ENCODE data around the gene PRUNE2.

DNA sequence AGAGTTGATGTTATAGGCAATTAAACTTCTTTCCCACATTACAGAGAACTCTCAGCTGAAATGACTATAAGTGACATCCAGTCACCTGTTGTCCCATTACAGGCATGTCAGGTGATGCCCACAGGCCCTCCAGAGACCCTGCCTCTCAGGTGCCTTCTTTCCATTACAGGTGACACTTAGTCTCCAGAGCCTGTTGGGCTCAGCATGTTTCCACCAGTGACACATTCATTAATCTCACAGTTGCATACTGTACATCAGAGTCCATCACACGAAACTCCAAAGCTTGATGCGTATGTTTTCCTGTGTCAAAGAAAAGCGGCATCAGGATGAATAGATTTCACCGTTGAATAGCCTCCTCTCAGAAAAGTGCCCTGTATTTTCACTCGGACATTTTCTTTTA lies 14.6 kb downstream of the PRUNE2 start:
- TF ChIP-seq ATF1 (CRISPR knock-in tag; IDR thresholded peaks at IDR 0.05), result no peak
- TF ChIP-seq, protein P1, sequence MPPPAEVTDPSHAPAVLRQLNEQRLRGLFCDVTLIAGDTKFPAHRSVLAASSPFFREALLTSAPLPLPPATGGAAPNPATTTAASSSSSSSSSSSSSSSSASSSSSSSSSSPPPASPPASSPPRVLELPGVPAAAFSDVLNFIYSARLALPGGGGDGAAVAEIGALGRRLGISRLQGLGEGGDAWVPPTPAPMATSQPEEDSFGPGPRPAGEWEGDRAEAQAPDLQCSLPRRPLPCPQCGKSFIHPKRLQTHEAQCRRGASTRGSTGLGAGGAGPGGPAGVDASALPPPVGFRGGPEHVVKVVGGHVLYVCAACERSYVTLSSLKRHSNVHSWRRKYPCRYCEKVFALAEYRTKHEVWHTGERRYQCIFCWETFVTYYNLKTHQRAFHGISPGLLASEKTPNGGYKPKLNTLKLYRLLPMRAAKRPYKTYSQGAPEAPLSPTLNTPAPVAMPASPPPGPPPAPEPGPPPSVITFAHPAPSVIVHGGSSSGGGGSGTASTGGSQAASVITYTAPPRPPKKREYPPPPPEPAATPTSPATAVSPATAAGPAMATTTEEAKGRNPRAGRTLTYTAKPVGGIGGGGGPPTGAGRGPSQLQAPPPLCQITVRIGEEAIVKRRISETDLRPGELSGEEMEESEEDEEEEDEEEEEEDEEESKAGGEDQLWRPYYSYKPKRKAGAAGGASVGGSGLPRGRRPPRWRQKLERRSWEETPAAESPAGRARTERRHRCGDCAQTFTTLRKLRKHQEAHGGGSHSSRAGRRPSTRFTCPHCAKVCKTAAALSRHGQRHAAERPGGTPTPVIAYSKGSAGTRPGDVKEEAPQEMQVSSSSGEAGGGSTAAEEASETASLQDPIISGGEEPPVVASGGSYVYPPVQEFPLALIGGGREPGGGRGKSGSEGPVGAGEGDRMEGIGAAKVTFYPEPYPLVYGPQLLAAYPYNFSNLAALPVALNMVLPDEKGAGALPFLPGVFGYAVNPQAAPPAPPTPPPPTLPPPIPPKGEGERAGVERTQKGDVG (CRISPR knock-in tag; IDR thresholded peaks at IDR 0.05; ENCODE audit: borderline replicate concordance), result no peak
- TF ChIP-seq ZNF615 (CRISPR knock-in tag; IDR thresholded peaks at IDR 0.05; ENCODE audit: borderline replicate concordance), result no peak
- TF ChIP-seq PTBP1 (IDR thresholded peaks at IDR 0.05; ENCODE audit: low read depth, low read length, poor library complexity, severe bottlenecking), result no peak
- no peak for TF ChIP-seq SP2 (CRISPR knock-in tag; IDR thresholded peaks at IDR 0.05)
- no peak for TF ChIP-seq SNAPC5 (CRISPR knock-in tag; IDR thresholded peaks at IDR 0.05; ENCODE audit: borderline replicate concordance)
- TF ChIP-seq ZNF446 (CRISPR knock-in tag; IDR thresholded peaks at IDR 0.05), result no peak
- no peak for TF ChIP-seq CTCF (CRISPR knock-in tag; IDR thresholded peaks at IDR 0.05)
- no peak for TF ChIP-seq ZNF547 (CRISPR knock-in tag; IDR thresholded peaks at IDR 0.05)
- TF ChIP-seq, protein P2, sequence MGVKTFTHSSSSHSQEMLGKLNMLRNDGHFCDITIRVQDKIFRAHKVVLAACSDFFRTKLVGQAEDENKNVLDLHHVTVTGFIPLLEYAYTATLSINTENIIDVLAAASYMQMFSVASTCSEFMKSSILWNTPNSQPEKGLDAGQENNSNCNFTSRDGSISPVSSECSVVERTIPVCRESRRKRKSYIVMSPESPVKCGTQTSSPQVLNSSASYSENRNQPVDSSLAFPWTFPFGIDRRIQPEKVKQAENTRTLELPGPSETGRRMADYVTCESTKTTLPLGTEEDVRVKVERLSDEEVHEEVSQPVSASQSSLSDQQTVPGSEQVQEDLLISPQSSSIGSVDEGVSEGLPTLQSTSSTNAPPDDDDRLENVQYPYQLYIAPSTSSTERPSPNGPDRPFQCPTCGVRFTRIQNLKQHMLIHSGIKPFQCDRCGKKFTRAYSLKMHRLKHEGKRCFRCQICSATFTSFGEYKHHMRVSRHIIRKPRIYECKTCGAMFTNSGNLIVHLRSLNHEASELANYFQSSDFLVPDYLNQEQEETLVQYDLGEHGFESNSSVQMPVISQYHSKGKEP (CRISPR knock-in tag; IDR thresholded peaks at IDR 0.05), result no peak
- TF ChIP-seq, protein P3, sequence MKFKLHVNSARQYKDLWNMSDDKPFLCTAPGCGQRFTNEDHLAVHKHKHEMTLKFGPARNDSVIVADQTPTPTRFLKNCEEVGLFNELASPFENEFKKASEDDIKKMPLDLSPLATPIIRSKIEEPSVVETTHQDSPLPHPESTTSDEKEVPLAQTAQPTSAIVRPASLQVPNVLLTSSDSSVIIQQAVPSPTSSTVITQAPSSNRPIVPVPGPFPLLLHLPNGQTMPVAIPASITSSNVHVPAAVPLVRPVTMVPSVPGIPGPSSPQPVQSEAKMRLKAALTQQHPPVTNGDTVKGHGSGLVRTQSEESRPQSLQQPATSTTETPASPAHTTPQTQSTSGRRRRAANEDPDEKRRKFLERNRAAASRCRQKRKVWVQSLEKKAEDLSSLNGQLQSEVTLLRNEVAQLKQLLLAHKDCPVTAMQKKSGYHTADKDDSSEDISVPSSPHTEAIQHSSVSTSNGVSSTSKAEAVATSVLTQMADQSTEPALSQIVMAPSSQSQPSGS (CRISPR knock-in tag; IDR thresholded peaks at IDR 0.05), result no peak
- TF ChIP-seq, protein P4, sequence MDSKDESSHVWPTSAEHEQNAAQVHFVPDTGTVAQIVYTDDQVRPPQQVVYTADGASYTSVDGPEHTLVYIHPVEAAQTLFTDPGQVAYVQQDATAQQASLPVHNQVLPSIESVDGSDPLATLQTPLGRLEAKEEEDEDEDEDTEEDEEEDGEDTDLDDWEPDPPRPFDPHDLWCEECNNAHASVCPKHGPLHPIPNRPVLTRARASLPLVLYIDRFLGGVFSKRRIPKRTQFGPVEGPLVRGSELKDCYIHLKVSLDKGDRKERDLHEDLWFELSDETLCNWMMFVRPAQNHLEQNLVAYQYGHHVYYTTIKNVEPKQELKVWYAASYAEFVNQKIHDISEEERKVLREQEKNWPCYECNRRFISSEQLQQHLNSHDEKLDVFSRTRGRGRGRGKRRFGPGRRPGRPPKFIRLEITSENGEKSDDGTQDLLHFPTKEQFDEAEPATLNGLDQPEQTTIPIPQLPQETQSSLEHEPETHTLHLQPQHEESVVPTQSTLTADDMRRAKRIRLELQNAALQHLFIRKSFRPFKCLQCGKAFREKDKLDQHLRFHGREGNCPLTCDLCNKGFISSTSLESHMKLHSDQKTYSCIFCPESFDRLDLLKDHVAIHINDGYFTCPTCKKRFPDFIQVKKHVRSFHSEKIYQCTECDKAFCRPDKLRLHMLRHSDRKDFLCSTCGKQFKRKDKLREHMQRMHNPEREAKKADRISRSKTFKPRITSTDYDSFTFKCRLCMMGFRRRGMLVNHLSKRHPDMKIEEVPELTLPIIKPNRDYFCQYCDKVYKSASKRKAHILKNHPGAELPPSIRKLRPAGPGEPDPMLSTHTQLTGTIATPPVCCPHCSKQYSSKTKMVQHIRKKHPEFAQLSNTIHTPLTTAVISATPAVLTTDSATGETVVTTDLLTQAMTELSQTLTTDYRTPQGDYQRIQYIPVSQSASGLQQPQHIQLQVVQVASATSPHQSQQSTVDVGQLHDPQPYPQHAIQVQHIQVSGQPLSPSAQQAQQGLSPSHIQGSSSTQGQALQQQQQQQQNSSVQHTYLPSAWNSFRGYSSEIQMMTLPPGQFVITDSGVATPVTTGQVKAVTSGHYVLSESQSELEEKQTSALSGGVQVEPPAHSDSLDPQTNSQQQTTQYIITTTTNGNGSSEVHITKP (CRISPR knock-in tag; IDR thresholded peaks at IDR 0.05; ENCODE audit: low read depth), result no peak
- TF ChIP-seq FOXM1 (CRISPR knock-in tag; IDR thresholded peaks at IDR 0.05), result no peak
- no peak for TF ChIP-seq ZBTB46 (CRISPR knock-in tag; IDR thresholded peaks at IDR 0.05; ENCODE audit: borderline replicate concordance)

Measured in HepG2 (cell line).